GM12878 (cell line): ENCODE measurements around the gene LDLRAD3.

Experiments
- FOXM1 ChIP-seq: IDR thresholded peaks from 2 replicates; pipeline ENCODE4 v1.6.1; 2012; ENCODE audit warnings: low read depth, mild to moderate bottlenecking, inconsistent platforms, low read length, moderate library complexity
- NFIC ChIP-seq: IDR thresholded peaks from 2 replicates; pipeline ENCODE4 v1.6.1; 2012; ENCODE audit warnings: low read depth, mild to moderate bottlenecking, inconsistent platforms, low read length, moderate library complexity
- RAD51 ChIP-seq: fragments of 450-650 bp; IDR thresholded peaks from 2 replicates; pipeline ENCODE4 v1.6.1; 2016; ENCODE audit warnings: moderate library complexity, mild to moderate bottlenecking, inconsistent platforms
- TAF1 ChIP-seq: IDR thresholded peaks from 2 replicates; pipeline ENCODE4 v1.6.1; 2011; ENCODE audit warnings: mild to moderate bottlenecking, low read depth, low read length, borderline replicate concordance
- ZNF274 ChIP-seq: IDR thresholded peaks from one replicate; pipeline ENCODE4 v1.8.0; 2011; ENCODE audit not compliant: insufficient read length, insufficient read depth
- TF ChIP-seq, protein P1 (sequence below), 3 experiments: IDR thresholded peaks in 2 of 3; conservative IDR thresholded peaks in 1 of 3; 2 replicates each; pipeline ENCODE4 v1.5.1; 2011; ENCODE audit warnings: low read depth in 3 of 3, low read length in 3 of 3, mild to moderate bottlenecking in 3 of 3, control low read depth in 2 of 3, moderate library complexity in 2 of 3, inconsistent platforms in 1 of 3, mixed read lengths in 1 of 3; ENCODE audit not compliant: control insufficient read depth in 2 of 3, insufficient read depth in 1 of 3; ENCODE audit errors: extremely low read depth in 1 of 3
- TF ChIP-seq, protein P2 (sequence below): IDR thresholded peaks from 2 replicates; pipeline ENCODE4 v1.6.1; 2012; ENCODE audit warnings: low read depth, low read length, improper control_type of control experiment

GRCh38 chr11:36002196-36002595 is 58.3 kb downstream of the LDLRAD3 start:
- TF ChIP-seq NFIC (no peak), ZNF274 (no peak), FOXM1 (no peak), RAD51 (no peak), TAF1 (no peak)
- TF ChIP-seq, protein P1, sequence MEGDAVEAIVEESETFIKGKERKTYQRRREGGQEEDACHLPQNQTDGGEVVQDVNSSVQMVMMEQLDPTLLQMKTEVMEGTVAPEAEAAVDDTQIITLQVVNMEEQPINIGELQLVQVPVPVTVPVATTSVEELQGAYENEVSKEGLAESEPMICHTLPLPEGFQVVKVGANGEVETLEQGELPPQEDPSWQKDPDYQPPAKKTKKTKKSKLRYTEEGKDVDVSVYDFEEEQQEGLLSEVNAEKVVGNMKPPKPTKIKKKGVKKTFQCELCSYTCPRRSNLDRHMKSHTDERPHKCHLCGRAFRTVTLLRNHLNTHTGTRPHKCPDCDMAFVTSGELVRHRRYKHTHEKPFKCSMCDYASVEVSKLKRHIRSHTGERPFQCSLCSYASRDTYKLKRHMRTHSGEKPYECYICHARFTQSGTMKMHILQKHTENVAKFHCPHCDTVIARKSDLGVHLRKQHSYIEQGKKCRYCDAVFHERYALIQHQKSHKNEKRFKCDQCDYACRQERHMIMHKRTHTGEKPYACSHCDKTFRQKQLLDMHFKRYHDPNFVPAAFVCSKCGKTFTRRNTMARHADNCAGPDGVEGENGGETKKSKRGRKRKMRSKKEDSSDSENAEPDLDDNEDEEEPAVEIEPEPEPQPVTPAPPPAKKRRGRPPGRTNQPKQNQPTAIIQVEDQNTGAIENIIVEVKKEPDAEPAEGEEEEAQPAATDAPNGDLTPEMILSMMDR (IDR thresholded peaks at IDR 0.05 in 2 of 3, conservative IDR thresholded peaks at IDR 0.05 in 1 of 3; ENCODE audit: control insufficient read depth in 2 of 3, extremely low read depth in 1 of 3, insufficient read depth in 1 of 3, low read depth in 3 of 3, low read length in 3 of 3): no peak
- TF ChIP-seq, protein P2, sequence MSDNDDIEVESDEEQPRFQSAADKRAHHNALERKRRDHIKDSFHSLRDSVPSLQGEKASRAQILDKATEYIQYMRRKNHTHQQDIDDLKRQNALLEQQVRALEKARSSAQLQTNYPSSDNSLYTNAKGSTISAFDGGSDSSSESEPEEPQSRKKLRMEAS: no peak
